SK-N-SH treated with all-trans-retinoic acid at 6 μM for 48 hours (cell line): Measurements from ENCODE around the gene ADAMTSL1.

Source experiments
- ATAC-seq: fragments of 200-7000 bp; cut with Tn5 transposase; 3 replicates; pipeline ENCODE4 v1.9.1; 2020; ENCODE audit warnings: mild to moderate bottlenecking, moderate library complexity
- ARNTL ChIP-seq: fragments of 450-650 bp; formaldehyde crosslinking; IDR thresholded peaks from 2 replicates; pipeline ENCODE4 v1.5.0; 2020; ENCODE audit warnings: low read depth, mild to moderate bottlenecking, moderate library complexity, borderline replicate concordance
- BACH2 ChIP-seq: fragments of 250-450 bp; sonication (Bioruptor Pico); IDR thresholded peaks from 2 replicates; pipeline ENCODE4 v1.9.0; 2021; ENCODE audit warnings: mild to moderate bottlenecking, borderline replicate concordance
- CSDC2 ChIP-seq: fragments of 250-450 bp; sonication (Bioruptor Pico); IDR thresholded peaks from 2 replicates; pipeline ENCODE4 v1.5.0; 2020; ENCODE audit warnings: mild to moderate bottlenecking, moderate library complexity
- ESRRG ChIP-seq: fragments of 250-450 bp; sonication (Bioruptor Pico); IDR thresholded peaks from 2 replicates; pipeline ENCODE4 v1.6.1; 2021; ENCODE audit warnings: mild to moderate bottlenecking
- GLIS3 ChIP-seq: fragments of 250-450 bp; sonication (Bioruptor Pico); IDR thresholded peaks from 2 replicates; pipeline ENCODE4 v1.5.0; 2020; ENCODE audit warnings: mild to moderate bottlenecking, moderate library complexity
- ISL1 ChIP-seq: fragments of 250-450 bp; sonication (Bioruptor Pico); IDR thresholded peaks from 2 replicates; pipeline ENCODE4 v2.1.2; 2022; ENCODE audit warnings: mild to moderate bottlenecking, moderate library complexity
- OSR1 ChIP-seq: fragments of 250-450 bp; sonication (Bioruptor Pico); IDR thresholded peaks from 2 replicates; pipeline ENCODE4 v1.8.0; 2022; ENCODE audit warnings: moderate library complexity, mild to moderate bottlenecking, inconsistent platforms
- PPARA ChIP-seq: fragments of 250-450 bp; sonication (Bioruptor Pico); IDR thresholded peaks from 2 replicates; pipeline ENCODE4 v1.5.0; 2020; ENCODE audit warnings: mild to moderate bottlenecking, borderline replicate concordance
- RARB ChIP-seq: fragments of 250-450 bp; sonication (Bioruptor Pico); IDR thresholded peaks from 2 replicates; pipeline ENCODE4 v1.8.0; 2021; ENCODE audit warnings: mild to moderate bottlenecking, moderate library complexity
- SNAI2 ChIP-seq: fragments of 250-450 bp; sonication (Bioruptor Pico); IDR thresholded peaks from 2 replicates; pipeline ENCODE4 v1.5.0; 2020; ENCODE audit warnings: mild to moderate bottlenecking, moderate library complexity
- TCF4 ChIP-seq: fragments of 250-450 bp; sonication (Bioruptor Pico); IDR thresholded peaks from 2 replicates; pipeline ENCODE4 v1.8.0; 2021; ENCODE audit warnings: mild to moderate bottlenecking, moderate library complexity, borderline replicate concordance
- TOX ChIP-seq: fragments of 250-450 bp; sonication (Bioruptor Pico); IDR thresholded peaks from 2 replicates; pipeline ENCODE4 v1.8.0; 2021; ENCODE audit warnings: mild to moderate bottlenecking, moderate library complexity, borderline replicate concordance
- ZC3H10 ChIP-seq: fragments of 250-450 bp; sonication (Bioruptor Pico); IDR thresholded peaks from 2 replicates; pipeline ENCODE4 v1.5.1; 2021; ENCODE audit warnings: mild to moderate bottlenecking, moderate library complexity
- ZNF565 ChIP-seq: fragments of 450-650 bp; formaldehyde crosslinking; conservative IDR thresholded peaks from 2 replicates; pipeline ENCODE4 v1.5.0; 2020; ENCODE audit warnings: low read depth, mild to moderate bottlenecking, moderate library complexity
- ZNF70 ChIP-seq: fragments of 450-650 bp; formaldehyde crosslinking; IDR thresholded peaks from 2 replicates; pipeline ENCODE4 v1.5.0; 2020; ENCODE audit warnings: mild to moderate bottlenecking, moderate library complexity
- ZNF8 ChIP-seq: fragments of 450-650 bp; formaldehyde crosslinking; IDR thresholded peaks from 2 replicates; pipeline ENCODE4 v1.5.0; 2020; ENCODE audit warnings: mild to moderate bottlenecking, moderate library complexity
- TF ChIP-seq, protein P1 (sequence below): fragments of 250-450 bp; sonication (Bioruptor Pico); IDR thresholded peaks from 2 replicates; pipeline ENCODE4 v1.5.0; 2020; ENCODE audit warnings: mild to moderate bottlenecking, moderate library complexity
- TF ChIP-seq, protein P2 (sequence below): fragments of 250-450 bp; sonication (Bioruptor Pico); IDR thresholded peaks from 2 replicates; pipeline ENCODE4 v1.5.1; 2021; ENCODE audit warnings: mild to moderate bottlenecking, moderate library complexity
- TF ChIP-seq, protein P3 (sequence below): fragments of 250-450 bp; sonication (Bioruptor Pico); IDR thresholded peaks from 2 replicates; pipeline ENCODE4 v1.8.0; 2020; ENCODE audit warnings: mild to moderate bottlenecking, moderate library complexity, borderline replicate concordance
- TF ChIP-seq, protein P4 (sequence below): fragments of 250-450 bp; sonication (Bioruptor Pico); IDR thresholded peaks from 2 replicates; pipeline ENCODE4 v1.5.1; 2020; ENCODE audit warnings: low read depth, mild to moderate bottlenecking, moderate library complexity

ADAMTSL1 gene

DNA sequence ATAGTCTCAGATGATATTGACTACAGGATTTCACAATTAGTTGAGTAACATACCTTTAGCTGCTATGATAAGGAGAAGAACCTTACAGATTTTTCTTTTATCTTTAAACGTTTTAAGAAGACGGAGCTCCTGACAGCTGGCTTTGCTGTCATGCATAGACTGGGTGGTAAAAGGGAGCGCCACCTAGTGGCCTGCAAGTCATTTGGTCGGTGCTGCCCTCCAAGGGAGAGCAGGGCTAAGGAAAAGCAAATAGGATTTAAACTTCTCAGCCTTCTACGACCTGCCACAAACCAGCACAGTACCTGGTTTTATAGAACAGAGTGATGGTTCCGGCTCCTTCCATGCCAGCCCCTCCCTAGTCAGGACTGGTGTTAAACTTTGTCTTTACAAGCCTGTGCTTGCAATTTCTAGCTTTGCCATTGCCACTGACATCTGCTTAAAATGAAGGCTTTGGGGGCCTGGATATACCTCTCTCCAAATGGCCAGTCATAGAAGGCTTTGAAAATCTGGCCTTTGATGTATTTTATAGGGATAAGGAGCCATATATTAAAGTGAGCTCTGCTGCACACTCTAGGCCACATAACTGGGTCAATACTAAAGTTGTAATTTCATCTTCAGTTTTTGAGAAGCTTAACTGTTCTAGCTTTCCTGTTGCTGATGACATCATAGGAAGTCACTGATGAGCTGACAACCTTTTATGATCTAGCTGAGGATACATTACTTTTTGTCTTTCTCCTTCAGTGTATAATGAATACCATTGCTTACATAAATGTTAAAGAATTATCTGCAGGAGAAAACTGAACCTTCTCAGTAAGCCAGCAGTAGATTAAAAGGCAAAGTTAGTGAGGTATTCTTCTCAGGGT is 31.1 kb upstream of the ADAMTSL1 start (continued):
- TF ChIP-seq, protein P1, sequence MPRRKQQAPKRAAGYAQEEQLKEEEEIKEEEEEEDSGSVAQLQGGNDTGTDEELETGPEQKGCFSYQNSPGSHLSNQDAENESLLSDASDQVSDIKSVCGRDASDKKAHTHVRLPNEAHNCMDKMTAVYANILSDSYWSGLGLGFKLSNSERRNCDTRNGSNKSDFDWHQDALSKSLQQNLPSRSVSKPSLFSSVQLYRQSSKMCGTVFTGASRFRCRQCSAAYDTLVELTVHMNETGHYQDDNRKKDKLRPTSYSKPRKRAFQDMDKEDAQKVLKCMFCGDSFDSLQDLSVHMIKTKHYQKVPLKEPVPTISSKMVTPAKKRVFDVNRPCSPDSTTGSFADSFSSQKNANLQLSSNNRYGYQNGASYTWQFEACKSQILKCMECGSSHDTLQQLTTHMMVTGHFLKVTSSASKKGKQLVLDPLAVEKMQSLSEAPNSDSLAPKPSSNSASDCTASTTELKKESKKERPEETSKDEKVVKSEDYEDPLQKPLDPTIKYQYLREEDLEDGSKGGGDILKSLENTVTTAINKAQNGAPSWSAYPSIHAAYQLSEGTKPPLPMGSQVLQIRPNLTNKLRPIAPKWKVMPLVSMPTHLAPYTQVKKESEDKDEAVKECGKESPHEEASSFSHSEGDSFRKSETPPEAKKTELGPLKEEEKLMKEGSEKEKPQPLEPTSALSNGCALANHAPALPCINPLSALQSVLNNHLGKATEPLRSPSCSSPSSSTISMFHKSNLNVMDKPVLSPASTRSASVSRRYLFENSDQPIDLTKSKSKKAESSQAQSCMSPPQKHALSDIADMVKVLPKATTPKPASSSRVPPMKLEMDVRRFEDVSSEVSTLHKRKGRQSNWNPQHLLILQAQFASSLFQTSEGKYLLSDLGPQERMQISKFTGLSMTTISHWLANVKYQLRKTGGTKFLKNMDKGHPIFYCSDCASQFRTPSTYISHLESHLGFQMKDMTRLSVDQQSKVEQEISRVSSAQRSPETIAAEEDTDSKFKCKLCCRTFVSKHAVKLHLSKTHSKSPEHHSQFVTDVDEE (CRISPR knock-in tag) = no peak
- TF ChIP-seq RARB (CRISPR knock-in tag) = no peak
- TF ChIP-seq CSDC2 (CRISPR knock-in tag) = no peak
- no peak for TF ChIP-seq ZNF565
- TF ChIP-seq ZNF70 = no peak
- no peak for TF ChIP-seq ESRRG (CRISPR knock-in tag)

DNA sequence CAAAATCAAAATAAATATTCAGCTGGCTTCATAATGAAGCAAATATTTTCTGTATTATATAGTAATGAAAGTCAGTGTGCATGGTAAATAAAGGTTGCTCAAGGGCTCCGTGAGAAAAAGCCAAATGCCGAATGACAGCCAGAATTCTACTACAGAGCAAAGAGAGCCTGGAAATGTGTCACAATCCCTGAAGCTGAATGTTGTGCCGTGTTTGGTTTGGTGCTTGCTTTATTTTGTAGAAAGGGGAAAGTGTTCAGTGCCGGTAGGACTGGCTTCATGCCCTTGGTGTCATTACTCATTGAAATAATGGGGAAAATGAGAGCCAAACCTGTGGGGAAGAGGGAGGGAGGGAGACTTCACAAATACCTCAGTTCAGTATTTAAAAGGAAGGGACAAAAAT is 26.8 kb upstream of the ADAMTSL1 start:
- ATAC-seq = peak; percentile 37
- TF ChIP-seq GLIS3 (CRISPR knock-in tag) (no peak), OSR1 (no peak), ESRRG (CRISPR knock-in tag) (no peak), ZNF565 (no peak), BACH2 (no peak), SNAI2 (CRISPR knock-in tag) (no peak), ZNF8 (CRISPR knock-in tag) (no peak)
- TF ChIP-seq, protein P1 (CRISPR knock-in tag) = no peak
- TF ChIP-seq, protein P2, sequence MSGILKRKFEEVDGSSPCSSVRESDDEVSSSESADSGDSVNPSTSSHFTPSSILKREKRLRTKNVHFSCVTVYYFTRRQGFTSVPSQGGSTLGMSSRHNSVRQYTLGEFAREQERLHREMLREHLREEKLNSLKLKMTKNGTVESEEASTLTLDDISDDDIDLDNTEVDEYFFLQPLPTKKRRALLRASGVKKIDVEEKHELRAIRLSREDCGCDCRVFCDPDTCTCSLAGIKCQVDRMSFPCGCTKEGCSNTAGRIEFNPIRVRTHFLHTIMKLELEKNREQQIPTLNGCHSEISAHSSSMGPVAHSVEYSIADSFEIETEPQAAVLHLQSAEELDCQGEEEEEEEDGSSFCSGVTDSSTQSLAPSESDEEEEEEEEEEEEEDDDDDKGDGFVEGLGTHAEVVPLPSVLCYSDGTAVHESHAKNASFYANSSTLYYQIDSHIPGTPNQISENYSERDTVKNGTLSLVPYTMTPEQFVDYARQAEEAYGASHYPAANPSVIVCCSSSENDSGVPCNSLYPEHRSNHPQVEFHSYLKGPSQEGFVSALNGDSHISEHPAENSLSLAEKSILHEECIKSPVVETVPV = no peak

DNA sequence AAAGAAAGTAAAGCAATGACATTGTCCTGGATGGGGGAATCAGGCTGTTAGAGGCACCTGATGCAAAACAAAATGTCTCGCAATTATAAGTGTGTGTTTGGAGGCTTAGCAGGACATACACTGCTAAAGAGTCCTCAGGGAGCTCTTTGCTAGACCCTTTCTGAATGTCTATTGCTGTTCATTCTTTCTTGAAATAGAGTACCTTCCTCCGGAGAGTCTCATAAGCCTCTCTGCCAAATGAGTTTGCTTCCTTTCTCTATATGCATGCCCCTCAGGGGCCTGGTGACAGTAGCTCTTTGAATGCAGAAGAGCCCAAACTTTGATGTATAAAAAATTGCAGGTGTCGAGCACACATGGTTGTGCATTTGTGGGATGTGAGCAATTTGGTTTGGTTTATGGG is 26.4 kb upstream of the ADAMTSL1 start:
- TF ChIP-seq, protein P3, sequence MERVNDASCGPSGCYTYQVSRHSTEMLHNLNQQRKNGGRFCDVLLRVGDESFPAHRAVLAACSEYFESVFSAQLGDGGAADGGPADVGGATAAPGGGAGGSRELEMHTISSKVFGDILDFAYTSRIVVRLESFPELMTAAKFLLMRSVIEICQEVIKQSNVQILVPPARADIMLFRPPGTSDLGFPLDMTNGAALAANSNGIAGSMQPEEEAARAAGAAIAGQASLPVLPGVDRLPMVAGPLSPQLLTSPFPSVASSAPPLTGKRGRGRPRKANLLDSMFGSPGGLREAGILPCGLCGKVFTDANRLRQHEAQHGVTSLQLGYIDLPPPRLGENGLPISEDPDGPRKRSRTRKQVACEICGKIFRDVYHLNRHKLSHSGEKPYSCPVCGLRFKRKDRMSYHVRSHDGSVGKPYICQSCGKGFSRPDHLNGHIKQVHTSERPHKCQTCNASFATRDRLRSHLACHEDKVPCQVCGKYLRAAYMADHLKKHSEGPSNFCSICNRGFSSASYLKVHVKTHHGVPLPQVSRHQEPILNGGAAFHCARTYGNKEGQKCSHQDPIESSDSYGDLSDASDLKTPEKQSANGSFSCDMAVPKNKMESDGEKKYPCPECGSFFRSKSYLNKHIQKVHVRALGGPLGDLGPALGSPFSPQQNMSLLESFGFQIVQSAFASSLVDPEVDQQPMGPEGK = no peak
- TF ChIP-seq, protein P2 = no peak
- no peak for TF ChIP-seq PPARA
- no peak for TF ChIP-seq ZC3H10 (CRISPR knock-in tag)
- no peak for TF ChIP-seq ISL1 (CRISPR knock-in tag)
- TF ChIP-seq GLIS3 (CRISPR knock-in tag) = no peak
- no peak for TF ChIP-seq CSDC2 (CRISPR knock-in tag)
- no peak for TF ChIP-seq RARB (CRISPR knock-in tag)
- TF ChIP-seq, protein P1 (CRISPR knock-in tag) = no peak
- no peak for TF ChIP-seq ARNTL (CRISPR knock-in tag)
- no peak for TF ChIP-seq TOX (CRISPR knock-in tag)
- TF ChIP-seq, protein P4, sequence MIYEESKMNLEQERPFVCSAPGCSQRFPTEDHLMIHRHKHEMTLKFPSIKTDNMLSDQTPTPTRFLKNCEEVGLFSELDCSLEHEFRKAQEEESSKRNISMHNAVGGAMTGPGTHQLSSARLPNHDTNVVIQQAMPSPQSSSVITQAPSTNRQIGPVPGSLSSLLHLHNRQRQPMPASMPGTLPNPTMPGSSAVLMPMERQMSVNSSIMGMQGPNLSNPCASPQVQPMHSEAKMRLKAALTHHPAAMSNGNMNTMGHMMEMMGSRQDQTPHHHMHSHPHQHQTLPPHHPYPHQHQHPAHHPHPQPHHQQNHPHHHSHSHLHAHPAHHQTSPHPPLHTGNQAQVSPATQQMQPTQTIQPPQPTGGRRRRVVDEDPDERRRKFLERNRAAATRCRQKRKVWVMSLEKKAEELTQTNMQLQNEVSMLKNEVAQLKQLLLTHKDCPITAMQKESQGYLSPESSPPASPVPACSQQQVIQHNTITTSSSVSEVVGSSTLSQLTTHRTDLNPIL (CRISPR knock-in tag) = no peak
- no peak for TF ChIP-seq TCF4 (CRISPR knock-in tag)
- TF ChIP-seq, all 23 proteins: peak for 0
- peak; percentile 18; the same call in 2 of the 3 replicates for ATAC-seq
